Right lobe of liver (tissue), 6 donors: ENCODE data around the gene NEK2. TPM values are rescaled to one million over a fixed set of nuclear protein-coding genes. Genes with fewer than 3 reads are reported as not detected.

Experiments used
- ATAC-seq, 4 donors: fragments of 200-7000 bp; cut with Tn5 transposase; one replicate each; pipeline ENCODE4 v1.9.1; 2020; ENCODE audit warnings: mild to moderate bottlenecking in 4 of 4, moderate library complexity in 4 of 4
- DNase-seq, 3 donors: peaks; one replicate each; pipeline ENCODE4 v3.0.0-alpha.2; 2020
- H3K27ac ChIP-seq, 3 donors: fragments of 200-600 bp; one replicate each; pipeline ENCODE4 v1.8.0; 2022
- H3K27me3 ChIP-seq, 2 donors: fragments of 200-600 bp; one replicate each; pipeline ENCODE4 v1.8.0; 2022
- H3K36me3 ChIP-seq, 4 donors: fragments of 200-600 bp; sonication (generic) in 1 of 4; one replicate each; pipeline versions ENCODE4 v1.5.1 to v1.8.0; 2017 to 2022; ENCODE audit warnings: control low read depth in 1 of 4
- H3K4me1 ChIP-seq, 4 donors: fragments of 200-600 bp; sonication (generic) in 1 of 4; one replicate each; pipeline versions ENCODE4 v1.5.1 to v1.8.0; 2017 to 2022; ENCODE audit warnings: control low read depth in 1 of 4
- H3K4me3 ChIP-seq, 3 donors: fragments of 200-600 bp; one replicate each; pipeline ENCODE4 v1.8.0; 2022
- H3K9me3 ChIP-seq, 4 donors: fragments of 200-600 bp; sonication (generic) in 1 of 4; one replicate each; pipeline versions ENCODE4 v1.5.1 to v1.8.0; 2017 to 2022; ENCODE audit warnings: control low read depth in 1 of 4
- CTCF ChIP-seq, 4 donors: fragments of 200-600 bp in 3 of 4; fragments of 450-650 bp in 1 of 4; IDR thresholded peaks; one replicate each; pipeline versions ENCODE4 v1.5.1 to v1.8.0; 2016 to 2022; ENCODE audit warnings: antibody characterized with exemption in 4 of 4, mild to moderate bottlenecking in 2 of 4
- POLR2A ChIP-seq: fragments of 450-650 bp; IDR thresholded peaks from one replicate; pipeline ENCODE4 v1.6.1; 2017; ENCODE audit warnings: antibody characterized with exemption, mild to moderate bottlenecking
- WGBS: methylation state at CpG from one replicate; pipeline ENCODE4 v1.1.6; 2018; ENCODE audit warnings: low coverage, low lambda C conversion rate; ENCODE audit not compliant: insufficient coverage; ENCODE audit errors: missing lambda C conversion rate; 5-methylcytosine and 5-hydroxymethylcytosine counted together
- intact Hi-C, 2 donors: fragments of 100-400 bp; cut with DNase I; formaldehyde crosslinking; loops; one replicate each; pipeline versions ENCODE4 v1.11.2 to v1.14.1; 2022
- total RNA-seq, 6 experiments: library from RNA; depleted of rRNA in 2 of 6; stranded (reverse); fragments of >200 nt in 2 of 6; fragmentation: NEBNext Ultra II Directional in 3 of 6; extraction: Animal tissue kit (Norgen Biotek cat#: 25700) in 3 of 6; gene quantifications; one replicate each; pipeline versions ENCODE4 v1.1.0 to v1.2.4, GENCODE V29; 2016 to 2023
- donor health status: DM: no; HTN: yes; CAD: no.
- donor health status: DM: no; HTN: no; CAD: no.
- donor health status: DM: no; HTN: no; CAD: no.
- donor health status: DM: no; HTN: yes; CAD: no.
- donor health status: DM: no; HTN: yes; CAD: no.

The NEK2 gene
- total RNA-seq, 6 experiments from 2014 or later, result 0.22 to 0.80 (median 0.50) TPM; not detected in 1

DNA sequence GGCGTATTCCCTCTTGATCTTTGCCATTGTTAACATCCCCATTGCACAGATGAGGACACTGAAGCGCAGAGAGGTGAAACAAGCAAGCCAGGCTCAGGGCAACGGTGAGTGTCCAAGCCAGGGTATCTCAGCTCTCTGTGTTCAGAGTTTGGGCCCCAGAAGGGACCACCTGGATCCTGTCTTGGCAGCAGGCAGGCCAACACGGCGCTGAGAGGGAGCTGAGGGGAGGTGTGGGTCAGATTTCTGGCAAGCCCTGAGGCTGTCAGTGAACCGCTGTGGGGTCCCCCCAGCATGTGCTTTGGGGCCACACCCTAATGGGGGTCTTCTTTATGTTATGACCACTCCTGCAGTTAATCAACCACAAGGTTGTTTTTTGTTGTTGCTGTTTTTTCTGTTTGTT is 23.1 kb downstream of the NEK2 start:
- WGBS, result 96% methylated on average over 4 of the region's 6 CpGs
- Histone ChIP-seq H3K27me3 (no peaks in the 10 kb centered on the region), H3K4me1 (peaks cover 0 to 12% (median 0%) of the 10 kb centered on the region in 4 donors), H3K9me3 (no peaks in the 10 kb centered on the region), H3K36me3 (no peaks in the 10 kb centered on the region), H3K27ac (no peak overlapping the region), H3K4me3 (no peak overlapping the region)
- intact Hi-C loops, result loop anchor here in 1 of 2 donors (10.0 kb wide), 1 partner anchor 328 kb away; the partner anchor contains the start of gene TRAF5
- peak in 1 of 3 donors; percentile 31 for DNase-seq
- TF ChIP-seq POLR2A (no peak), CTCF (IDR thresholded peaks at IDR 0.05) (no peak)
- ATAC-seq, result no peak

GRCh38 chr1:211650904-211651303 is 24.5 kb downstream of the NEK2 start:
- Histone ChIP-seq H3K27me3 (no peaks in the 10 kb centered on the region), H3K36me3 (no peaks in the 10 kb centered on the region), H3K27ac (no peak overlapping the region), H3K9me3 (no peaks in the 10 kb centered on the region), H3K4me1 (peaks cover 0 to 12% (median 0%) of the 10 kb centered on the region in 4 donors), H3K4me3 (no peak overlapping the region)
- DNase-seq (no peak), ATAC-seq (no peak)
- intact Hi-C loops, result loop anchor here in 1 of 2 donors (10.0 kb wide), 1 partner anchor 326 kb away; the partner anchor contains the start of gene TRAF5
- whole genome bisulfite sequencing, result 99% methylated on average over 7 of the region's 7 CpGs
- TF ChIP-seq POLR2A (no peak), CTCF (IDR thresholded peaks at IDR 0.05) (no peak)

DNA sequence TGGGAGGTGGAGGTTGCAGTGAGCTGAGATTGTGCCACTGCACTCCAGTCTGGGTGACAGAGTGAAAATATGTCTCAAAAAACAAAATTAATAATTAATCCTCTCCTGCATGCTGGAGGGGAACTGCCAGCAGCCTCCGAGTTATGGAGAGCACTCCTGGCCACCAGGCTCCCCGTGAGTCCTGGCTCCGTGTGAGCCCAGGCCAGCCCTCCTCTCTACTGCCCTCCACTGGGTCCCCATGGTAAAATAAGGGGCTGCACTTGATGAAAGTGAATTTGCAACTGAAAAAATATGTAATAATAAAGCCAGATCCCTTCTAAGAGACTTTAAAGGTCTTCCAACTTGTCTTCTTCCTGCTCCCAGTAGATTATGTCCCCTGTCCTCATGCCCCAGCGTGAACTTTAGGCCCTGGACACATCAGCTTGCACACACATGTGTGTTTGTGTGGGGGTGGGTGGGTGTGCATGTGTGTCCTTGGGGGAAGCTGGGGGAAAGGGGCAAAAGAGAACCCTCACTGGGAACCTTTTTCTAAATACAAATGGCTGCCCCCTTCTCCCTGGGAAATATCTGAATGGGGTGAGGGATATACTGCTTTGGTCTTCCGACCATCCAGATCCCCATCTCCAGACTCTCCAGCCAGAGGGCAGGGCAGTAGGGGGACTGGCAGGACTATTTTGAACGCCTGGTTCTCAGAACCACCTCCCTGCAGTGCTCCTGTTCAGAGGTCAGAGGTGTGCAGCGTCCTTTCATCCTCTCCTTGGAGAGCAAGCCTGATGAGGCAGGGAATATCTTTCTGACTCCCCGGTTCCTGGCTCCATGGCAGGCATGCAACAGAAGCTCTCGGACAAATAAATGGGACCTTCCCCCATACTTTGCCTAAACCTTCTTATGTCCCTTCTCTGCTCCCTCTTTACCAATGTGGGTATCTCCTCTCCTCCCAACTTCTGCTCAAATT is 26.2 kb downstream of the NEK2 start:
- H3K27me3 ChIP-seq, result no peaks in the 10 kb centered on the region
- TF ChIP-seq POLR2A, result no peak
- TF ChIP-seq CTCF (IDR thresholded peaks at IDR 0.05), result peak in 2 of 4 donors; percentile 54 to 72
- intact Hi-C loops, result no loop called here
- DNase-seq (peak in 1 of 3 donors; percentile 52), ATAC-seq (peak in 2 of 4 donors; percentile 71 to 78)
- no peak overlapping the region for H3K4me3 ChIP-seq
- 53% methylated on average over 8 of the region's 9 CpGs for WGBS
- no peak overlapping the region for H3K27ac ChIP-seq
- no peaks in the 10 kb centered on the region for H3K9me3 ChIP-seq
- H3K4me1 ChIP-seq, result peaks cover 0 to 21% (median 5%) of the 10 kb centered on the region in 4 donors
- H3K36me3 ChIP-seq, result no peaks in the 10 kb centered on the region

GRCh38 chr1:211648336-211648735 is 27.1 kb downstream of the NEK2 start:
- no peaks in the 10 kb centered on the region for H3K9me3 ChIP-seq
- H3K4me1 ChIP-seq, result peaks cover 0 to 30% (median 9%) of the 10 kb centered on the region in 4 donors
- WGBS, result 11% methylated on average over 3 of the region's 3 CpGs
- DNase-seq (peak in 1 of 3 donors; percentile 37), ATAC-seq (peak; percentile 11 to 62 (median 38))
- no peaks in the 10 kb centered on the region for H3K27me3 ChIP-seq
- H3K4me3 ChIP-seq, result no peak overlapping the region
- intact Hi-C loops, result no loop called here
- TF ChIP-seq POLR2A, result no peak
- TF ChIP-seq CTCF (IDR thresholded peaks at IDR 0.05), result no peak
- no peaks in the 10 kb centered on the region for H3K36me3 ChIP-seq
- H3K27ac ChIP-seq, result peak overlapping the region in 1 of 3 donors; percentile 39
